Measurements from ENCODE around the gene TMEM198.

Gene TMEM198

DNA sequence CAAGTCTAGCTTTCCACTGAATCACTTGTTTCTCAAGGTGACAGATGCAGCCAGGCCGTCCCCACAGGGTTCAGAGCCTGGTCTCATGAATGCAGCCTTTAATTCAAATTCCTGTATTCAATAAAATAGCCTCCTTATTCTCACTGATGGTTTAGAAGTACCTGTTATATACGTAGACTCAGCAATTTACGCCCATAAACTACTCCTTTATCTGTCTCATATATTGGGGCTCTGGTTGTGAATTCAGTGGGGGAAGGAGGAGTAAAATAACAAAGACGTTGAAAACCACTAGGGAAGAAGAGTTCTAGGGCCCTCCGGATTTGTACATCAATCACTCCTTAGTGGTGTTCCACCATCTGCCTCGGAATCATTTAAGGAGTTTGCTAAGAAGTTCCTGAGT, 25.8 kb downstream of the TMEM198 start:
- TF ChIP-seq, protein P1, sequence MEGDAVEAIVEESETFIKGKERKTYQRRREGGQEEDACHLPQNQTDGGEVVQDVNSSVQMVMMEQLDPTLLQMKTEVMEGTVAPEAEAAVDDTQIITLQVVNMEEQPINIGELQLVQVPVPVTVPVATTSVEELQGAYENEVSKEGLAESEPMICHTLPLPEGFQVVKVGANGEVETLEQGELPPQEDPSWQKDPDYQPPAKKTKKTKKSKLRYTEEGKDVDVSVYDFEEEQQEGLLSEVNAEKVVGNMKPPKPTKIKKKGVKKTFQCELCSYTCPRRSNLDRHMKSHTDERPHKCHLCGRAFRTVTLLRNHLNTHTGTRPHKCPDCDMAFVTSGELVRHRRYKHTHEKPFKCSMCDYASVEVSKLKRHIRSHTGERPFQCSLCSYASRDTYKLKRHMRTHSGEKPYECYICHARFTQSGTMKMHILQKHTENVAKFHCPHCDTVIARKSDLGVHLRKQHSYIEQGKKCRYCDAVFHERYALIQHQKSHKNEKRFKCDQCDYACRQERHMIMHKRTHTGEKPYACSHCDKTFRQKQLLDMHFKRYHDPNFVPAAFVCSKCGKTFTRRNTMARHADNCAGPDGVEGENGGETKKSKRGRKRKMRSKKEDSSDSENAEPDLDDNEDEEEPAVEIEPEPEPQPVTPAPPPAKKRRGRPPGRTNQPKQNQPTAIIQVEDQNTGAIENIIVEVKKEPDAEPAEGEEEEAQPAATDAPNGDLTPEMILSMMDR (IDR thresholded peaks at IDR 0.05; ENCODE audit: poor library complexity, severe bottlenecking): no peak
- Histone ChIP-seq H3K4me3 (ENCODE audit: severe bottlenecking) (no peak overlapping the region), H3K36me3 (ENCODE audit: low read depth) (no peaks in the 10 kb centered on the region), H3K4me1 (ENCODE audit: insufficient read depth, poor library complexity, severe bottlenecking) (peaks cover 13% of the 10 kb centered on the region), H3K9me3 (ENCODE audit: severe bottlenecking) (no peaks in the 10 kb centered on the region), H3K27ac (ENCODE audit: poor library complexity, severe bottlenecking) (no peak overlapping the region), H3K27me3 (ENCODE audit: insufficient read depth, poor library complexity, severe bottlenecking) (no peaks in the 10 kb centered on the region)
- DNase-seq (ENCODE audit: low spot score) (no peak), ATAC-seq (ENCODE audit: low read depth) (no peak)

DNA sequence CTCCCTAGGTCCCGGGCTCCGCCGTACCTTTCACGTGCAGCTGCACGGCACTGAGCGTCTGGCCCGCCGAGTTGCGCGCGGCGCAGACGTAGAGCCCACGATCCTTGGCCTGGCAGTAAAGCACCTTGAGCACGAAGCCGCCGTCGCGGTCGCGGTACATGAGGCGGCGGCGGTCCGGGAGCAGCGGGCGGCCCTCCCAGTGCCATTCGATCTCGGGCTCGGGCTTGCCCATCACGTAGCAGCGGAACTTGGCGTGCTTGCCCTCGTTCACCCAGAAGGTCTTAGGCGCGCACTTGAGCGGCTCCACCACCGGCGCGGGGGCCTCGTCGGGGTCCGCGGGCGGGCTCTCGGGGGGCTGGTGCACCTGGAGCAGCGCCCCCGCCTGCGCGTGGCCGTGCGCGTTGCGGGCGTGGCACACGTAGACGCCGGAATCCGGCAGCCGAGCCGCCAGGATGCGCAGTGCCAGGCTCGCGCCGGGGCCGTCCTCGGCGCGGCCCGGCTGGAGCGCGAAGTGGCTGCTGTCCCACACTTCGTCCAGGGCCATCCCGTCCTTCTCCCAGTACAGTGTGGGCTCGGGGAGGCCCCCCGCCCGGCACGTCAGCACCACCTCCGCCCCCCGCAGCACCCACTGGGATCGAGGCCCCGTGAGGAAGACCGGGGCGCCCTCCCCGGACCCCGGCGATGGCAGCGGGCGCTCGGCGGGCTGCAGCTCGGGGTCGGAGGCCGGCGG, 26.5 kb downstream of the TMEM198 start:
- ATAC-seq (ENCODE audit: low read depth) (peak; percentile 40), DNase-seq (ENCODE audit: low spot score) (no peak)
- H3K27me3 ChIP-seq (ENCODE audit: insufficient read depth, poor library complexity, severe bottlenecking): no peaks in the 10 kb centered on the region
- H3K9me3 ChIP-seq (ENCODE audit: severe bottlenecking): no peaks in the 10 kb centered on the region
- peaks cover 13% of the 10 kb centered on the region for H3K4me1 ChIP-seq (ENCODE audit: insufficient read depth, poor library complexity, severe bottlenecking)
- H3K27ac ChIP-seq (ENCODE audit: poor library complexity, severe bottlenecking): peak overlapping the region; percentile 64
- no peaks in the 10 kb centered on the region for H3K36me3 ChIP-seq (ENCODE audit: low read depth)
- H3K4me3 ChIP-seq (ENCODE audit: severe bottlenecking): peak overlapping the region; percentile 83
- TF ChIP-seq, protein P1 (IDR thresholded peaks at IDR 0.05; ENCODE audit: poor library complexity, severe bottlenecking): peak; percentile 23

DNA sequence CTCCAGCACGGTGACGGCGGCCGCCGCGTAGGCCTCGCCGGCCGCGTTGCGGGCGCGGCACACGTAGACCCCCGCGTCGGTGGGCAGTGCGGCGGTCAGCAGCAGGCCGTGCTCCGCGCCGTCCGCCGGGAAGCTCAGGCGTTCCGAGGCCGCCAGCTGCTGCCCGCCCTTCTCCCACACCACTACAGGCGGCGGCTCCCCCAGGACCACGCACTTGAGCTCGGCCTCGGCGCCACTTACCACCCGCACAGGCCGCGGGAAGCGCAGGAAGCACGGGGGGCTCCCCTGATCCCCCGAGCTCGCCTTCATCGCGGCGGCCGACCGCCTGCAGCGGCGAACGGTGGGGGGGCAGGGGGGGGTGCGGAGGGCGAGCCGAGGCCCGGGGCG, 27.1 kb downstream of the TMEM198 start:
- peaks cover 13% of the 10 kb centered on the region for H3K4me1 ChIP-seq (ENCODE audit: insufficient read depth, poor library complexity, severe bottlenecking)
- H3K4me3 ChIP-seq (ENCODE audit: severe bottlenecking): peak overlapping the region; percentile 83
- H3K9me3 ChIP-seq (ENCODE audit: severe bottlenecking): no peaks in the 10 kb centered on the region
- no peaks in the 10 kb centered on the region for H3K27me3 ChIP-seq (ENCODE audit: insufficient read depth, poor library complexity, severe bottlenecking)
- no peak for DNase-seq (ENCODE audit: low spot score)
- TF ChIP-seq, protein P1 (IDR thresholded peaks at IDR 0.05; ENCODE audit: poor library complexity, severe bottlenecking): no peak
- H3K27ac ChIP-seq (ENCODE audit: poor library complexity, severe bottlenecking): peak overlapping the region; percentile 64
- H3K36me3 ChIP-seq (ENCODE audit: low read depth): no peaks in the 10 kb centered on the region
- ATAC-seq (ENCODE audit: low read depth): peak; percentile 5; the same call in 2 of the 3 replicates

DNA sequence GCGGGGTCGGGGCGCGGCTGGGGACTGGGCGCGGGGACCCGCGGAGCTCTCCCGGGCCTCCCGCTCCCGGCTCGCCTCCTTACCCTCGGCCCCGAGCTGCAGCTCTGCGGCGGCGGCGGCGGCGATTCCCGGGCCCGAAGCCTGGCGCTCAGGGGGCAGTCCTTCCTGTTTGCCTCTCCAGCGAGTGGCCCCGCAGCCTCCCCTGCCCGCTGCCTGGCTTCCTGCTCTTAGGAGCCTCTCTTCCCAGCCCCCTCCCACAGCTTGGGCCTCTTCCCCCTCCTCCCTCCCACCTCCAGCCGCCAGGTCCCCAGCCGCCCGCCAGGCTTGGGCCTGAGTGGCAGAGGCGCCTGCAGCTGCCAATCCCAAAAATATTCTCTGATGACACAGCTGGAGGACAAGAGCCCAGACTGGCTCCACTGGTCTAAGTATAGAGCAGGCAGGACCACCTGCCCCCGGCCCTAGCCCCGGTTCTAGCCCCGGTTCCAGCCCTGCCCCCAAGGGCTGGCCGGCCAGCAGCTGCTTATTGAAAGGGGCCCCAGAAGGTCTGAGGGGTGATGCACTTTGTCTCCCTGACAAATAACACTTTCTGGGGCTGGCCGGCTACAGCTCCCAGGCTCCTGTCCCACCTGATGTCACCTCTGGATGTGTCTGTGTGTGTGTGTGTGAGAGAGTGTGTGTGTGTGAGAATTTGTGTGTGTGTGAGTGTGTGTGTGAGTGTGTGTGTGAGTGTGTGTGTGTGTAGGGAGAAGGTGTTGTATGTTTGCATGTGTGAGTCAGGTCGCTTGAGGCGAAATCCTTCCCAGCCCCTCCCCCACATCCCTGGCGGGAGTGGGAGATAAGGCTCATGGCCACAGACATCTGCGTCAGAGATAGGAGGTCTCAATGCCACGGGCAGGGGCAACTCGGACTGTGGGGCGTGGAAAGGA, 27.7 kb downstream of the TMEM198 start, which contains the start of gene OBSL1:
Gene OBSL1 (minus strand): TSS at position 229 of the 926 bp plus-strand sequence. CDS start 307 bp downstream, outside the sequence.
- TF ChIP-seq, protein P1 (IDR thresholded peaks at IDR 0.05; ENCODE audit: poor library complexity, severe bottlenecking): no peak
- H3K9me3 ChIP-seq (ENCODE audit: severe bottlenecking): no peaks in the 10 kb centered on the region
- peak within 1 kb of the TSS; percentile 64 for H3K27ac ChIP-seq (ENCODE audit: poor library complexity, severe bottlenecking)
- H3K4me1 ChIP-seq (ENCODE audit: insufficient read depth, poor library complexity, severe bottlenecking): peaks cover 13% of the 10 kb centered on the region
- peak within 1 kb of the TSS; percentile 83 for H3K4me3 ChIP-seq (ENCODE audit: severe bottlenecking)
- no peaks in the 10 kb centered on the region for H3K36me3 ChIP-seq (ENCODE audit: low read depth)
- no peaks in the 10 kb centered on the region for H3K27me3 ChIP-seq (ENCODE audit: insufficient read depth, poor library complexity, severe bottlenecking)
- peak; percentile 70 for DNase-seq (ENCODE audit: low spot score)
- peak; percentile 49 for ATAC-seq (ENCODE audit: low read depth)
